HG03103 (cell line): ENCODE data around the gene CACNG6.
"Not testable (repeated sequence)": the region's sequence is repeated elsewhere in the genome, so short reads cannot be mapped to it uniquely, and the experiment has no call there.

Source experiments
- ATAC-seq: cut with Tn5 transposase; IDR thresholded peaks from one replicate; pipeline ENCODE4 v1.9.1; 2021; ENCODE audit warnings: low read depth; ENCODE audit not compliant: unreplicated experiment

CACNG6 gene

GRCh38 chr19:53991224-53992113, at the start of gene CACNG6:
Gene CACNG6, plus strand, starts transcription at chr19:53991637. Its CDS starts 1,241 bp downstream, at chr19:53992878.
- ATAC-seq, result no peak

GRCh38 chr19:53942001-53942786, 49.2 kb upstream of the CACNG6 start:
- no peak for ATAC-seq

GRCh38 chr19:53944416-53944815, 47.0 kb upstream of the CACNG6 start:
- no peak for ATAC-seq

GRCh38 chr19:53944933-53945332, 46.5 kb upstream of the CACNG6 start:
- no peak for ATAC-seq

- no peak for ATAC-seq
Measured at GRCh38 chr19:53945441-53945840, 46.0 kb upstream of the CACNG6 start.

- no peak for ATAC-seq
Measured at GRCh38 chr19:53945998-53946397, 45.4 kb upstream of the CACNG6 start.

- no peak for ATAC-seq
Measured at GRCh38 chr19:53947624-53948023, 43.8 kb upstream of the CACNG6 start.

- not testable (repeated sequence) for ATAC-seq
Measured at GRCh38 chr19:53948611-53949010, 42.8 kb upstream of the CACNG6 start.

GRCh38 chr19:53951436-53951835, 40.0 kb upstream of the CACNG6 start:
- ATAC-seq, result no peak

- no peak for ATAC-seq
Measured at GRCh38 chr19:53951947-53952346, 39.5 kb upstream of the CACNG6 start.

GRCh38 chr19:53953383-53953782, 38.1 kb upstream of the CACNG6 start:
- no peak for ATAC-seq

- no peak for ATAC-seq
Measured at GRCh38 chr19:53957448-53958167, 33.8 kb upstream of the CACNG6 start.

GRCh38 chr19:53958168-53958571, 33.3 kb upstream of the CACNG6 start:
- no peak for ATAC-seq

GRCh38 chr19:53958823-53959757, 32.3 kb upstream of the CACNG6 start:
- no peak for ATAC-seq

- ATAC-seq, result no peak
Measured at GRCh38 chr19:53960187-53960586, 31.2 kb upstream of the CACNG6 start.

- no peak for ATAC-seq
Measured at GRCh38 chr19:53960886-53961285, 30.6 kb upstream of the CACNG6 start.

- ATAC-seq, result no peak
Measured at GRCh38 chr19:53961523-53962356, 29.7 kb upstream of the CACNG6 start.

- ATAC-seq, result no peak
Measured at GRCh38 chr19:53962887-53963431, 28.5 kb upstream of the CACNG6 start, which contains the start of gene CACNG8. Gene CACNG8, plus strand, starts transcription at chr19:53962937.

GRCh38 chr19:53965091-53965490, 26.3 kb upstream of the CACNG6 start:
- ATAC-seq, result no peak
